CD4-positive, CD25-positive, alpha-beta regulatory T cell (primary cell): Measurements from ENCODE around the gene TRAF4. TPM values are rescaled to one million over a fixed set of nuclear protein-coding genes. Genes with fewer than 3 reads are reported as not detected.
A peak's percentile ranks its signal among the peaks of the same experiment; 100 is the strongest.

Experiments
- ATAC-seq, 2 donors: fragments of 150-1000 bp; cut with Tn5 transposase; one replicate each; pipeline ENCODE4 v1.10.0; 2021; ENCODE audit warnings: low read depth in 2 of 2, moderate number of reproducible peaks in 2 of 2, moderate library complexity in 1 of 2
- DNase-seq, 3 donors: peaks; one replicate each; pipeline versions ENCODE4 v3.0.0 to v3.0.0-alpha.2; 2012 to 2022; ENCODE audit warnings: mixed read lengths in 1 of 3
- H3K27ac ChIP-seq: one replicate; pipeline ENCODE4 v1.7.0; 2013; ENCODE audit warnings: mild to moderate bottlenecking, low read length; ENCODE audit not compliant: insufficient read depth, poor library complexity, severe bottlenecking
- H3K27me3 ChIP-seq: one replicate; pipeline ENCODE4 v1.7.0; 2013; ENCODE audit warnings: low read length; ENCODE audit not compliant: control insufficient read depth, insufficient read depth
- H3K36me3 ChIP-seq: one replicate; pipeline ENCODE4 v1.7.0; 2013; ENCODE audit warnings: mild to moderate bottlenecking, low read length, moderate library complexity; ENCODE audit not compliant: control insufficient read depth, insufficient read depth
- H3K4me1 ChIP-seq: 2 replicates; pipeline ENCODE4 v1.7.0; 2013; ENCODE audit warnings: mild to moderate bottlenecking, low read length; ENCODE audit not compliant: insufficient read depth, control insufficient read depth, poor library complexity, severe bottlenecking
- H3K4me3 ChIP-seq: one replicate; pipeline ENCODE4 v1.7.0; 2013; ENCODE audit warnings: low read depth, mild to moderate bottlenecking, low read length, moderate library complexity
- H3K9me3 ChIP-seq, 2 experiments: 1 replicate in 1 of 2; 2 replicates in 1 of 2; pipeline ENCODE4 v1.7.0; 2013; ENCODE audit warnings: low read length in 2 of 2, mild to moderate bottlenecking in 1 of 2, moderate library complexity in 1 of 2; ENCODE audit not compliant: control insufficient read depth in 2 of 2
- H3K27ac Mint-ChIP-seq, 3 donors: one replicate each; pipeline ENCODE4 v1.8.0; 2020 to 2022; ENCODE audit warnings: mild to moderate bottlenecking in 3 of 3, mixed read lengths in 3 of 3, moderate library complexity in 2 of 3
- H3K27me3 Mint-ChIP-seq: one replicate; pipeline ENCODE4 v1.8.0; 2022; ENCODE audit warnings: mild to moderate bottlenecking, mixed read lengths
- H3K36me3 Mint-ChIP-seq: one replicate; pipeline ENCODE4 v1.8.0; 2020; ENCODE audit warnings: mixed read lengths
- H3K4me1 Mint-ChIP-seq, 4 donors: one replicate each; pipeline ENCODE4 v1.8.0; 2020 to 2022; ENCODE audit warnings: mixed read lengths in 4 of 4, mild to moderate bottlenecking in 1 of 4
- H3K4me3 Mint-ChIP-seq, 4 donors: one replicate each; pipeline ENCODE4 v1.8.0; 2020 to 2022; ENCODE audit warnings: mild to moderate bottlenecking in 4 of 4, mixed read lengths in 4 of 4, moderate library complexity in 3 of 4
- H3K9me3 Mint-ChIP-seq, 7 donors: one replicate each; pipeline ENCODE4 v1.8.0; 2020 to 2022; ENCODE audit warnings: mixed read lengths in 7 of 7, mild to moderate bottlenecking in 3 of 7, moderate library complexity in 2 of 7
- polyA plus RNA-seq, 4 donors: library from polyadenylated mRNA; unstranded; fragments of 300-500 nt; fragmentation: Illumina TruSeq; gene quantifications; one replicate each; pipeline ENCODE4 v1.2.3, GENCODE V29; 2021
- total RNA-seq: library from RNA; stranded (reverse); gene quantifications from one replicate; pipeline ENCODE4 v1.2.3, GENCODE V29; 2022

The TRAF4 gene
- total and polyA plus RNA-seq, 5 donors from 2014 or later, result 1.1 to 320 (median 2.1) TPM

GRCh38 chr17:28726627-28727491, 17.0 kb upstream of the TRAF4 start:
- H3K4me3 Mint-ChIP-seq, result peak overlapping the region; percentile 93 to 100 (median 97)
- peaks cover 27% of the 10 kb centered on the region for H3K36me3 Mint-ChIP-seq
- Histone ChIP-seq H3K9me3 (no peaks in the 10 kb centered on the region), H3K4me1 (peaks cover 45% of the 10 kb centered on the region), H3K36me3 (peaks cover 30% of the 10 kb centered on the region), H3K27me3 (no peaks in the 10 kb centered on the region), H3K4me3 (peak overlapping the region; percentile 84), H3K27ac (peak overlapping the region; percentile 100)
- peak; percentile 83 to 91 (median 89) for DNase-seq
- peak; percentile 52 to 53 for ATAC-seq
- no peaks in the 10 kb centered on the region for H3K9me3 Mint-ChIP-seq
- H3K27me3 Mint-ChIP-seq, result peaks cover 4% of the 10 kb centered on the region
- peak overlapping the region; percentile 82 to 100 (median 98) for H3K27ac Mint-ChIP-seq
- H3K4me1 Mint-ChIP-seq, result peaks cover 10 to 62% (median 35%) of the 10 kb centered on the region in 4 donors

GRCh38 chr17:28728364-28729200, 15.2 kb upstream of the TRAF4 start, which contains the start of gene NEK8:
Gene NEK8, plus strand, starts transcription at chr17:28728788. Its CDS starts 26 bp downstream, at chr17:28728814.
- H3K4me1 ChIP-seq, result peaks cover 32% of the 10 kb centered on the region
- peaks cover 10 to 49% (median 30%) of the 10 kb centered on the region in 4 donors for H3K4me1 Mint-ChIP-seq

GRCh38 chr17:28729950-28730330, 13.9 kb upstream of the TRAF4 start:
- Histone ChIP-seq H3K27me3 (no peaks in the 10 kb centered on the region), H3K36me3 (peaks cover 2% of the 10 kb centered on the region), H3K4me3 (no peak overlapping the region), H3K27ac (no peak overlapping the region), H3K9me3 (no peaks in the 10 kb centered on the region), H3K4me1 (peaks cover 31% of the 10 kb centered on the region)
- peaks cover 4% of the 10 kb centered on the region for H3K27me3 Mint-ChIP-seq
- DNase-seq (no peak), ATAC-seq (no peak)
- H3K9me3 Mint-ChIP-seq, result no peaks in the 10 kb centered on the region
- H3K36me3 Mint-ChIP-seq, result peaks cover under 1% of the 10 kb centered on the region
- peak overlapping the region in 2 of 4 donors; percentile 82 to 93 for H3K4me3 Mint-ChIP-seq
- peak overlapping the region in 1 of 3 donors; percentile 8 for H3K27ac Mint-ChIP-seq
- peaks cover 10 to 38% (median 23%) of the 10 kb centered on the region in 4 donors for H3K4me1 Mint-ChIP-seq

More at GRCh38 chr17:28728364-28729200, 15.2 kb upstream of the TRAF4 start, which contains the start of gene NEK8:
- DNase-seq (peak; percentile 92 to 98 (median 95)), ATAC-seq (peak; percentile 61 to 67)
- Histone ChIP-seq H3K9me3 (no peaks in the 10 kb centered on the region), H3K36me3 (peaks cover 15% of the 10 kb centered on the region), H3K4me3 (peak within 1 kb of the TSS; percentile 84), H3K27ac (peak within 1 kb of the TSS; percentile 100), H3K27me3 (no peaks in the 10 kb centered on the region)
- H3K27me3 Mint-ChIP-seq, result peaks cover 4% of the 10 kb centered on the region
- H3K27ac Mint-ChIP-seq, result peak within 1 kb of the TSS; percentile 98 to 100 (median 98)
- H3K36me3 Mint-ChIP-seq, result peaks cover 14% of the 10 kb centered on the region
- no peaks in the 10 kb centered on the region for H3K9me3 Mint-ChIP-seq
- peak within 1 kb of the TSS; percentile 93 to 100 (median 97) for H3K4me3 Mint-ChIP-seq

- DNase-seq (no peak), ATAC-seq (no peak)
- Histone ChIP-seq H3K4me1 (peaks cover 7% of the 10 kb centered on the region), H3K4me3 (no peak overlapping the region), H3K27me3 (no peaks in the 10 kb centered on the region), H3K36me3 (no peaks in the 10 kb centered on the region), H3K27ac (no peak overlapping the region), H3K9me3 (no peaks in the 10 kb centered on the region)
- Mint-ChIP-seq H3K27me3 (peaks cover under 1% of the 10 kb centered on the region), H3K36me3 (peaks cover 4% of the 10 kb centered on the region), H3K27ac (no peak overlapping the region), H3K9me3 (no peaks in the 10 kb centered on the region), H3K4me3 (no peak overlapping the region), H3K4me1 (peaks cover 4 to 17% (median 14%) of the 10 kb centered on the region in 4 donors)
Measured at GRCh38 chr17:28733346-28733745, 10.5 kb upstream of the TRAF4 start.

- Mint-ChIP-seq H3K4me3 (no peak overlapping the region), H3K27ac (no peak overlapping the region), H3K4me1 (peaks cover 0 to 17% (median 13%) of the 10 kb centered on the region in 4 donors), H3K27me3 (no peaks in the 10 kb centered on the region), H3K36me3 (peaks cover 9% of the 10 kb centered on the region), H3K9me3 (no peaks in the 10 kb centered on the region)
- Histone ChIP-seq H3K4me1 (no peaks in the 10 kb centered on the region), H3K4me3 (no peak overlapping the region), H3K36me3 (no peaks in the 10 kb centered on the region), H3K27ac (no peak overlapping the region), H3K9me3 (no peaks in the 10 kb centered on the region), H3K27me3 (no peaks in the 10 kb centered on the region)
- DNase-seq, result no peak
- ATAC-seq, result no peak
Measured at GRCh38 chr17:28734712-28735241, 9.0 kb upstream of the TRAF4 start.

DNA sequence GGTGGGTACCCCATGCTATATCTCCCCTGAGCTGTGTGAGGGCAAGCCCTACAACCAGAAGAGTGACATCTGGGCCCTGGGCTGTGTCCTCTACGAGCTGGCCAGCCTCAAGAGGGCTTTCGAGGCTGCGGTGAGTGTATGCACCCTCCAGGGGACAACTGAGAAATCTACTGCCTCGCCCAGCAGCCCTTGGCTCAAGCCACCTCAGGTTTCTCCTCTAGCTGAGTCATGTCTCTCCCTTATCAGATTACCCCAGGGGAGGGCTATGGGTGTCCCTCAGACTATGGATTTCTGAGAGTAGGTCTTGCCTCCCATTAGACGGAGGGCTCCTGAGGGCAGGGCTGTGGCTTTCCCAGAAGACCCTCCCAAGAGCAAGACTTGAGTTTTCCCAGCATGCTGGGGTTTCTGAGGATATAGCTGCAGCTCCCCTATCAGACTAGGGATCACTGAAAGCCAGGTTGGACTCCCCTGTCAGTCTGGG, 8.5 kb upstream of the TRAF4 start:
- Mint-ChIP-seq H3K36me3 (peaks cover 9% of the 10 kb centered on the region), H3K4me3 (no peak overlapping the region), H3K4me1 (peaks cover 0 to 14% (median 11%) of the 10 kb centered on the region in 4 donors), H3K9me3 (no peaks in the 10 kb centered on the region), H3K27ac (no peak overlapping the region), H3K27me3 (no peaks in the 10 kb centered on the region)
- Histone ChIP-seq H3K27me3 (no peaks in the 10 kb centered on the region), H3K36me3 (no peaks in the 10 kb centered on the region), H3K27ac (no peak overlapping the region), H3K4me1 (no peaks in the 10 kb centered on the region), H3K9me3 (no peaks in the 10 kb centered on the region), H3K4me3 (no peak overlapping the region)
- DNase-seq, result no peak
- no peak for ATAC-seq
